WTC11 (cell line): ENCODE data around the gene GRIK5. TPM values are rescaled to one million over a fixed set of nuclear protein-coding genes. Genes with fewer than 3 reads are reported as not detected.

Experiments
- ATAC-seq: fragments of 200-7000 bp; cut with Tn5 transposase; 2 replicates; pipeline ENCODE4 v1.10.0; 2021; ENCODE audit warnings: mild to moderate bottlenecking, moderate library complexity
- CTCF ChIA-PET: fragments of 300-600 bp; sonication (Branson Sonifier 250); formaldehyde crosslinking; loops from one replicate; lab custom pipeline; 2021; ENCODE audit warnings: antibody characterized with exemption; lab: Charles Lee
- POLR2A ChIA-PET: fragments of 350-600 bp; sonication (Branson Sonifier 250); formaldehyde crosslinking; loops from one replicate; lab custom pipeline; 2021; ENCODE audit warnings: antibody characterized with exemption; lab: Charles Lee
- DNase-seq: peaks from one replicate; pipeline ENCODE4 v3.0.0; 2021; ENCODE audit warnings: low spot score
- H3K27ac Mint-ChIP-seq: 2 replicates; pipeline ENCODE4 v1.8.0; 2021; ENCODE audit warnings: mixed read lengths
- H3K27me3 Mint-ChIP-seq: 2 replicates; pipeline ENCODE4 v1.8.0; 2021; ENCODE audit warnings: low read depth, mild to moderate bottlenecking, moderate library complexity, mixed read lengths
- H3K36me3 Mint-ChIP-seq: 2 replicates; pipeline ENCODE4 v1.8.0; 2021; ENCODE audit warnings: mixed read lengths
- H3K4me1 Mint-ChIP-seq: 2 replicates; pipeline ENCODE4 v1.8.0; 2022; ENCODE audit warnings: mixed read lengths
- H3K4me3 Mint-ChIP-seq: 2 replicates; pipeline ENCODE4 v1.8.0; 2021; ENCODE audit warnings: mild to moderate bottlenecking, moderate library complexity, mixed read lengths
- H3K9me3 Mint-ChIP-seq: 2 replicates; pipeline ENCODE4 v1.8.0; 2021; ENCODE audit warnings: mixed read lengths
- ATF2 ChIP-seq: sonication (generic); formaldehyde crosslinking; IDR thresholded peaks from 2 replicates; pipeline ENCODE4 v1.8.1; 2022; ENCODE audit warnings: low read depth, missing genetic modification reagents, borderline replicate concordance
- E2F4 ChIP-seq: sonication (generic); formaldehyde crosslinking; IDR thresholded peaks from 2 replicates; pipeline ENCODE4 v1.8.1; 2022; ENCODE audit warnings: low read depth, mild to moderate bottlenecking, moderate library complexity, missing genetic modification reagents, borderline replicate concordance
- FOXJ3 ChIP-seq: sonication (generic); formaldehyde crosslinking; IDR thresholded peaks from 2 replicates; pipeline ENCODE4 v1.9.0; 2021; ENCODE audit warnings: missing genetic modification reagents, mild to moderate bottlenecking, borderline replicate concordance
- HMGA2 ChIP-seq: fragments of 250-450 bp; sonication (Bioruptor Pico); IDR thresholded peaks from 2 replicates; pipeline ENCODE4 v1.4.0; 2021; ENCODE audit warnings: mild to moderate bottlenecking, moderate library complexity
- JAZF1 ChIP-seq: fragments of 250-450 bp; sonication (Bioruptor Pico); IDR thresholded peaks from 2 replicates; pipeline ENCODE4 v1.9.0; 2021; ENCODE audit warnings: moderate library complexity, mild to moderate bottlenecking, inconsistent platforms
- MXD4 ChIP-seq: fragments of 250-450 bp; sonication (Bioruptor Pico); IDR thresholded peaks from 2 replicates; pipeline ENCODE4 v1.8.0; 2021; ENCODE audit warnings: mild to moderate bottlenecking, moderate library complexity, borderline replicate concordance
- NFATC4 ChIP-seq: fragments of 250-450 bp; sonication (Bioruptor Pico); IDR thresholded peaks from 2 replicates; pipeline ENCODE4 v1.9.0; 2021; ENCODE audit warnings: mild to moderate bottlenecking
- NR1H2 ChIP-seq: sonication (generic); formaldehyde crosslinking; IDR thresholded peaks from 2 replicates; pipeline ENCODE4 v1.9.0; 2021; ENCODE audit warnings: mild to moderate bottlenecking, moderate library complexity, missing genetic modification reagents
- RELA ChIP-seq: sonication (generic); formaldehyde crosslinking; IDR thresholded peaks from 2 replicates; pipeline ENCODE4 v1.8.1; 2022; ENCODE audit warnings: missing genetic modification reagents, mild to moderate bottlenecking, borderline replicate concordance
- SMAD3 ChIP-seq: sonication (generic); formaldehyde crosslinking; IDR thresholded peaks from 2 replicates; pipeline ENCODE4 v1.8.0; 2022; ENCODE audit warnings: missing genetic modification reagents, mild to moderate bottlenecking, borderline replicate concordance
- SMAD4 ChIP-seq: sonication (generic); formaldehyde crosslinking; IDR thresholded peaks from 2 replicates; pipeline ENCODE4 v1.8.0; 2022; ENCODE audit warnings: mild to moderate bottlenecking, missing genetic modification reagents
- SP1 ChIP-seq: sonication (generic); formaldehyde crosslinking; conservative IDR thresholded peaks from 2 replicates; pipeline ENCODE4 v1.8.1; 2022; ENCODE audit warnings: missing genetic modification reagents
- TCF7 ChIP-seq: sonication (generic); formaldehyde crosslinking; IDR thresholded peaks from 2 replicates; pipeline ENCODE4 v1.8.0; 2022; ENCODE audit warnings: mild to moderate bottlenecking, low read depth, missing genetic modification reagents, moderate library complexity
- TEAD4 ChIP-seq: sonication (generic); formaldehyde crosslinking; IDR thresholded peaks from 2 replicates; pipeline ENCODE4 v1.8.0; 2022; ENCODE audit warnings: mild to moderate bottlenecking, missing genetic modification reagents
- USF2 ChIP-seq: sonication (generic); formaldehyde crosslinking; IDR thresholded peaks from 2 replicates; pipeline ENCODE4 v1.8.1; 2023; ENCODE audit warnings: mild to moderate bottlenecking, missing genetic modification reagents, moderate library complexity
- ZNF232 ChIP-seq: sonication (generic); formaldehyde crosslinking; IDR thresholded peaks from 2 replicates; pipeline ENCODE4 v1.8.0; 2022; ENCODE audit warnings: mild to moderate bottlenecking, missing genetic modification reagents
- total RNA-seq: library from RNA; stranded (reverse); gene quantifications from 3 replicates; pipeline ENCODE4 v1.2.3, GENCODE V29; 2021
- TF ChIP-seq, protein P1 (sequence below): fragments of 200-600 bp; IDR thresholded peaks from 2 replicates; pipeline ENCODE4 v1.8.0; 2022; ENCODE audit warnings: antibody characterized with exemption
- TF ChIP-seq, protein P2 (sequence below): fragments of 250-450 bp; sonication (Bioruptor Pico); IDR thresholded peaks from 2 replicates; pipeline ENCODE4 v1.9.0; 2021; ENCODE audit warnings: mild to moderate bottlenecking
- TF ChIP-seq, protein P3 (sequence below): sonication (generic); formaldehyde crosslinking; IDR thresholded peaks from 2 replicates; pipeline ENCODE4 v1.8.1; 2022; ENCODE audit warnings: missing genetic modification reagents, borderline replicate concordance
- TF ChIP-seq, protein P4 (sequence below): fragments of 250-450 bp; sonication (Bioruptor Pico); conservative IDR thresholded peaks from 2 replicates; pipeline ENCODE4 v1.9.0; 2021; ENCODE audit warnings: mild to moderate bottlenecking

The GRIK5 gene
- total RNA-seq, 1 experiment from 2014 or later: 52.3 TPM

GRCh38 chr19:41965106-41965505 lies 104.9 kb downstream of the GRIK5 start:
- Mint-ChIP-seq H3K4me1 (no peaks in the 10 kb centered on the region; the same call in 1 of the 2 replicates), H3K27ac (no peak overlapping the region), H3K36me3 (peaks cover 3% of the 10 kb centered on the region; the same call in 1 of the 2 replicates), H3K9me3 (no peaks in the 10 kb centered on the region), H3K27me3 (no peaks in the 10 kb centered on the region), H3K4me3 (no peak overlapping the region)
- TF ChIP-seq MXD4 (CRISPR knock-in tag) (no peak), JAZF1 (CRISPR knock-in tag) (no peak), ZNF232 (CRISPR knock-in tag) (no peak), FOXJ3 (CRISPR knock-in tag) (no peak), USF2 (CRISPR knock-in tag) (no peak), NFATC4 (no peak)
- TF ChIP-seq, protein P1, sequence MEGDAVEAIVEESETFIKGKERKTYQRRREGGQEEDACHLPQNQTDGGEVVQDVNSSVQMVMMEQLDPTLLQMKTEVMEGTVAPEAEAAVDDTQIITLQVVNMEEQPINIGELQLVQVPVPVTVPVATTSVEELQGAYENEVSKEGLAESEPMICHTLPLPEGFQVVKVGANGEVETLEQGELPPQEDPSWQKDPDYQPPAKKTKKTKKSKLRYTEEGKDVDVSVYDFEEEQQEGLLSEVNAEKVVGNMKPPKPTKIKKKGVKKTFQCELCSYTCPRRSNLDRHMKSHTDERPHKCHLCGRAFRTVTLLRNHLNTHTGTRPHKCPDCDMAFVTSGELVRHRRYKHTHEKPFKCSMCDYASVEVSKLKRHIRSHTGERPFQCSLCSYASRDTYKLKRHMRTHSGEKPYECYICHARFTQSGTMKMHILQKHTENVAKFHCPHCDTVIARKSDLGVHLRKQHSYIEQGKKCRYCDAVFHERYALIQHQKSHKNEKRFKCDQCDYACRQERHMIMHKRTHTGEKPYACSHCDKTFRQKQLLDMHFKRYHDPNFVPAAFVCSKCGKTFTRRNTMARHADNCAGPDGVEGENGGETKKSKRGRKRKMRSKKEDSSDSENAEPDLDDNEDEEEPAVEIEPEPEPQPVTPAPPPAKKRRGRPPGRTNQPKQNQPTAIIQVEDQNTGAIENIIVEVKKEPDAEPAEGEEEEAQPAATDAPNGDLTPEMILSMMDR: no peak
- TF ChIP-seq, protein P2, sequence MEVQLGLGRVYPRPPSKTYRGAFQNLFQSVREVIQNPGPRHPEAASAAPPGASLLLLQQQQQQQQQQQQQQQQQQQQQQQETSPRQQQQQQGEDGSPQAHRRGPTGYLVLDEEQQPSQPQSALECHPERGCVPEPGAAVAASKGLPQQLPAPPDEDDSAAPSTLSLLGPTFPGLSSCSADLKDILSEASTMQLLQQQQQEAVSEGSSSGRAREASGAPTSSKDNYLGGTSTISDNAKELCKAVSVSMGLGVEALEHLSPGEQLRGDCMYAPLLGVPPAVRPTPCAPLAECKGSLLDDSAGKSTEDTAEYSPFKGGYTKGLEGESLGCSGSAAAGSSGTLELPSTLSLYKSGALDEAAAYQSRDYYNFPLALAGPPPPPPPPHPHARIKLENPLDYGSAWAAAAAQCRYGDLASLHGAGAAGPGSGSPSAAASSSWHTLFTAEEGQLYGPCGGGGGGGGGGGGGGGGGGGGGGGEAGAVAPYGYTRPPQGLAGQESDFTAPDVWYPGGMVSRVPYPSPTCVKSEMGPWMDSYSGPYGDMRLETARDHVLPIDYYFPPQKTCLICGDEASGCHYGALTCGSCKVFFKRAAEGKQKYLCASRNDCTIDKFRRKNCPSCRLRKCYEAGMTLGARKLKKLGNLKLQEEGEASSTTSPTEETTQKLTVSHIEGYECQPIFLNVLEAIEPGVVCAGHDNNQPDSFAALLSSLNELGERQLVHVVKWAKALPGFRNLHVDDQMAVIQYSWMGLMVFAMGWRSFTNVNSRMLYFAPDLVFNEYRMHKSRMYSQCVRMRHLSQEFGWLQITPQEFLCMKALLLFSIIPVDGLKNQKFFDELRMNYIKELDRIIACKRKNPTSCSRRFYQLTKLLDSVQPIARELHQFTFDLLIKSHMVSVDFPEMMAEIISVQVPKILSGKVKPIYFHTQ (CRISPR knock-in tag): no peak
- TF ChIP-seq, protein P3, sequence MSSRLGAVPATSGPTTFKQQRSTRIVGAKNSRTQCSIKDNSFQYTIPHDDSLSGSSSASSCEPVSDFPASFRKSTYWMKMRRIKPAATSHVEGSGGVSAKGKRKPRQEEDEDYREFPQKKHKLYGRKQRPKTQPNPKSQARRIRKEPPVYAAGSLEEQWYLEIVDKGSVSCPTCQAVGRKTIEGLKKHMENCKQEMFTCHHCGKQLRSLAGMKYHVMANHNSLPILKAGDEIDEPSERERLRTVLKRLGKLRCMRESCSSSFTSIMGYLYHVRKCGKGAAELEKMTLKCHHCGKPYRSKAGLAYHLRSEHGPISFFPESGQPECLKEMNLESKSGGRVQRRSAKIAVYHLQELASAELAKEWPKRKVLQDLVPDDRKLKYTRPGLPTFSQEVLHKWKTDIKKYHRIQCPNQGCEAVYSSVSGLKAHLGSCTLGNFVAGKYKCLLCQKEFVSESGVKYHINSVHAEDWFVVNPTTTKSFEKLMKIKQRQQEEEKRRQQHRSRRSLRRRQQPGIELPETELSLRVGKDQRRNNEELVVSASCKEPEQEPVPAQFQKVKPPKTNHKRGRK (CRISPR knock-in tag): no peak
- ATAC-seq (no peak), DNase-seq (no peak)
- ChIA-PET POLR2A (no interaction called here), CTCF (interaction anchor here (0.6 to 2.2 kb wide), 4 partner anchors 58 to 212 kb away, joined by 3 to 8 read pairs (median 4); no protein-coding TSS in a partner anchor)

DNA sequence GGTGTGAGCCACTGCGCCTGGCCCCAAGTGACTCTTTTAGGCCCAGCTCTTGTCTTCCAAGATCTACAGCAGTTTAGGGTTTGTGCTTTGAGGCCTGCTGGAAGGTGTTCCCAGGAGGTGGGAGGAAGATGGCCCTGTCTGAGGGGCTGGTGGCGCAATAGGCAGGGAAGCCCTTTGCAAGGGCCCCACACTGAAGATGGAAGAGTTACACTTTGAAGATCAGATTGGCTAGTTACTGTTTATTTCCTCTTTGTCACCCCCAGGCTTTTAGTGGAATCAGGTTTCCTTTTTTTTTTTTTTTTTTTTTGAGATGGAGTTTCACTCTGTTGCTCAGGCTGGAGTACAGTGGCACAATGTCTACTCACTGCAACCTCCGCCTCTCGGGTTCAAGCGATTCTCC lies 109.0 kb downstream of the GRIK5 start:
- ChIA-PET CTCF (interaction anchor here (0.6 to 5.1 kb wide), 5 partner anchors 17 to 541 kb away, joined by 3 to 23 read pairs (median 5); no protein-coding TSS in a partner anchor), POLR2A (interaction anchor here (0.7 kb wide), 1 partner anchor 40 kb away, joined by 3 read pairs; no protein-coding TSS in a partner anchor)
- DNase-seq (no peak), ATAC-seq (no peak)
- no peaks in the 10 kb centered on the region for H3K27me3 Mint-ChIP-seq
- no peak overlapping the region; the same call in 1 of the 2 replicates for H3K4me3 Mint-ChIP-seq
- H3K9me3 Mint-ChIP-seq: no peaks in the 10 kb centered on the region
- H3K27ac Mint-ChIP-seq: no peak overlapping the region; the same call in 1 of the 2 replicates
- H3K4me1 Mint-ChIP-seq: peaks cover 18% of the 10 kb centered on the region
- no peaks in the 10 kb centered on the region; the same call in 1 of the 2 replicates for H3K36me3 Mint-ChIP-seq
- no peak for TF ChIP-seq E2F4 (CRISPR knock-in tag)
- no peak for TF ChIP-seq SP1 (CRISPR knock-in tag)
- TF ChIP-seq HMGA2: no peak
- no peak for TF ChIP-seq RELA (CRISPR knock-in tag)
- TF ChIP-seq ATF2 (CRISPR knock-in tag): no peak
- no peak for TF ChIP-seq SMAD4 (CRISPR knock-in tag)
- TF ChIP-seq TEAD4 (CRISPR knock-in tag): no peak
- TF ChIP-seq TCF7: no peak
- TF ChIP-seq NR1H2: no peak
- TF ChIP-seq, protein P4, sequence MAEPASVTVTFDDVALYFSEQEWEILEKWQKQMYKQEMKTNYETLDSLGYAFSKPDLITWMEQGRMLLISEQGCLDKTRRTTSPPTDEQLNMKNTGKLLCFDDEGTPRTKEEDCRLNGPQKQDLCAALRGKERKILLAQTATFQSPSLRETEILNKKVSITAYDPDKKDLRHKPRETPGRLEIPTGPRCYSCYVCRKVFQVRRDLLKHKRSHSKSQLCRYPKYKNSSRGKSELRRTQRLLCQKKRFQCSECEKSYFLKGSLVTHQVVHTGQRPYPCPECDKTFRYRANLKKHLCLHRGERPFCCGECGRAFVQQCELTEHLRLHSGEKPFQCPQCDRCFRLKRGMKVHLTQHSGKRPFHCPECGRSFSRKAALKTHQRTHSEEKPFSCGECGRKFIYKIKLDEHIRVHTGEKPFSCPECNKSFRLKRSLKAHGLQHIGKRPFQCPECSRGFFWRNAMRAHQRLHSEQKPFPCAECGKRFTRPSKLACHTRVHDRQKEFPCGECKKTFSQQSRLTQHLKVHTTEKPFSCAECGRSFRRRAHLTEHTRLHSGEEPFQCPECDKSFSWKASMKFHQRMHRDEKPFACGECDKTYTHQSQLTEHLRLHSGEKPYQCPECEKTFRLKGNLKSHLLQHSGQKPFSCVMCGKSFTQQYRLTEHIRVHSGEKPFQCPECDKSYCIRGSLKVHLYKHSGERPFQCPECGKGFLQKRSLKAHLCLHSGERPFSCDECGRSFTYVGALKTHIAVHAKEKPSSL (CRISPR knock-in tag): no peak
- TF ChIP-seq ZNF232 (CRISPR knock-in tag): no peak
- TF ChIP-seq SMAD3 (CRISPR knock-in tag): no peak
